Stimulated activated CD4-positive, alpha-beta T cell treated with anti-CD3 and anti-CD28 coated beads, Interleukin-12 subunit alpha, Interleukin-12 subunit beta, amount 100 ng/mL, for 48 hours (primary cell): Measurements from ENCODE around the gene SEC14L6.
"Not testable (repeated sequence)": the region's sequence is repeated elsewhere in the genome, so short reads cannot be mapped to it uniquely, and the experiment has no call there.

Source experiments
- DNase-seq, 3 donors: peaks; one replicate each; pipeline ENCODE4 v3.0.0-alpha.2; 2020; ENCODE audit warnings: low read depth in 2 of 3, low spot score in 1 of 3

SEC14L6 gene

DNA sequence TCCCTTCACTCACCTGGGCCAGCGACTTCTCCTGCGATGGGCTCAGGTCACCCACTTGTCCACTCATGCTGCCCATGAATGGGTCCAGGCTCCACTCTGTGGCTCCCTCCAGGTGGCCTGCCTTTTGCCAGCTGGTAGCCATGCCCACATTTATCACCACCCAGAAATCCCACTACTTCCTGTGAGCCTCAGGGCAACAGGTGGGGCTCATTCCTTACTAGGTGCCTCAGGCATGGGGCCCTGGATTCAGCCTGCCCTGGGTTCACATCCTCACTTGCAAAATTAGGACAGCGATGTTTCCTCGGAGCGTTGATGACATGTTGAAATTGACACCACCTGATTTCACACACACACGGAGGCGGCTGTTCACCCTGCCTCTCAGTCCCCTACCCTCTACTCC, at the start of gene SEC14L6:
TSS of gene SEC14L6 (minus strand) at position 126 of the 400 bp plus-strand sequence. CDS start at position 67, 59 bp downstream.
- DNase-seq: no peak

- no peak for DNase-seq
These were observed 49.7 kb upstream of the SEC14L6 start for GRCh38 chr22:30596199-30596598.

DNA sequence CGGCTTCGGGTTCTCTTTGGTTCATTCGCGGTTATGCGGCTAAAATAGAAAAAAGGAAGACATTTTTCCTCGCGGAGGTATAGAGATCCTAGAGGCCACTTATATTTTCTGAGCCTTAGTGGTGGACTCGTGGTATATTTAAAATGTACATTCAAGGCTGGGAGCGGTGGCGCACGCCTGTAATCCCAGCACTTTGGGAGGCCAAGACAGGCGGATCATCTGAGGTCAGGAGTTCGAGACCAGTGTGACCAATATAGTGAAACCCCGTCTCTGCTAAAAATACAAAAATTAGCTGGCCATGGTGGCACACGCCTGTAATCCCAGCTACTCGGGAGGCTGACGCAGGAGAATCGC, 45.8 kb upstream of the SEC14L6 start:
- not testable (repeated sequence) for DNase-seq

- DNase-seq: peak; percentile 90 to 94 (median 90)
These were observed 45.2 kb upstream of the SEC14L6 start, which contains the start of gene PES1 for GRCh38 chr22:30591588-30592359. TSS of gene PES1 (minus strand) at chr22:30591910. CDS start at chr22:30591833, 77 bp downstream.

DNA sequence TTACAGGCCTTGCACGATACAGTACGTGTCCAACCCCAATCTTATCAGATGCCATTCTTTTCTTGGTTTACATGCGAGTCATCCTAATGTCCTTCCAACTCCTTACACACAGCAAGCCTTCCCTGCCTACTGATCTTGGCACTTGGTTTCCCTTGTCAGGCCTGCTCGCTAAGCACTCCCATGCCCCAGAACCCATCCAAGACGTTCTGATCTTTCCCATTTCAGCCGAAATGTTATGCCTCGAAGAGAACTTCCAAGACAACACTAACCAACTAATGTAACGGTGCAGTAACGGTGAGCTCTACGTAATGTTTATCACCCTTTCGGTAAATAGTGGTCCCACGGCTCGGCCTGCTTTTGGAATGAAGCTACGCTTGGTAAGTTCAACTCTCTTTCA, 44.6 kb upstream of the SEC14L6 start:
- no peak for DNase-seq

DNA sequence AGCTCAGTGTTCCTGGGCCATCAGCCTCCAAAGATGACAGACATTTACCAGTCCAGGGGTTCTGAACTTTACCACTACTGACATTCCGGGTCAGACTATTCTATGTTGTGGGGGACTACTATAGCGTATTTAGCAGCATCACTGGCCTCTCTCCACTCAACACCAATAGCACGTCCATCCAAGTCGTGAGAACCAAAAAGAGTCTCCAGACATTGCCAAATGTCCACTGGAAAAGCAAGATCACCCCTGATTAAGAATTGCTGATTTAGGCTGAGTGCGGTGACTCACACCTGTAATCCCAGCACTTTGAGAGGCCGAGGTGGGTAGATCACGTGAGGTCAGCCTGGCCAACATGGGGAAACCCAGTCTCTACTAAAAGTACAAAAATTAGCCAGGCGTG, 39.9 kb upstream of the SEC14L6 start:
- no peak for DNase-seq

- DNase-seq: no peak
These were observed 37.9 kb upstream of the SEC14L6 start for GRCh38 chr22:30584441-30584840.

- no peak for DNase-seq
These were observed 36.4 kb upstream of the SEC14L6 start for GRCh38 chr22:30582788-30583545.

- no peak for DNase-seq
These were observed 35.5 kb upstream of the SEC14L6 start for GRCh38 chr22:30582051-30582450.

DNA sequence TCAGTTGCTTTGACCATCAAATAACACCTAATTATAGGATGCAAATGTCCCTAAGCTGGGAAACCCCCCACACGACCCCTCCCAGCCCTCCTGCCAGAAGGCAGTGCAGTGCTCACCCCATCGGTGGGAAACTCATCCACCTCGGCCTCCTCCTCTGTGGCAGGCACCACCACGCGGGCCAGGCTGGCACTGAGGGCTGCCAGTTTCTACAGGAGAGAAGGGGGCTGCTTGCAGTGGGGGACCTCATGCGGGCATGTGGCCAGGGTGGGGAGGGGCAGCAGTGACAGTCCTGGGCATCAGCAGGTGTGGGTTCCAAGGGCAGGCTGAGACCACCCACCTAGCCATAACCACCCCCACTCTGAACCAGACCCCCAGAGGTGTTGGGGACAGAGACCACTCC, 34.4 kb upstream of the SEC14L6 start:
- DNase-seq: no peak

GRCh38 chr22:30578481-30578880, 31.9 kb upstream of the SEC14L6 start:
- no peak for DNase-seq

DNA sequence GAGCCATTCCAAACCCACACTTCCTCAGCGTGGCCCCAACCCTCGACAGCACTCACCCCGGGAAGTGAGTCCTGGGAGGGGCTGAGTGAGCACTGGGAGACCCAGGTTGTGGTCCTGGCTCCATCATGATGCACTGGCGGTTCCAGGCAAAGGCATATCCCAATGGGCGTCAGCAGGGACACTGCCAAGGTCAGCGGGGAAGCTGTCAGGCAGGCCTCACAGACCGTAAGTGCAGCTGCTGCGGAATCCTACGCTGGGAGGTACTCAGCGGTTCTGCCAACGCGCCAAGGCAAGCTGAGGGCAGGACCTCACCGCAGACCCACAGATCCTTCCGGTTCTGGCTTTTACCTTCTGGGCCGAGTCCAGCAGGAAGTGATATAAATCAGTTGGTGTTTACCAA, 29.3 kb upstream of the SEC14L6 start:
- DNase-seq: no peak

- DNase-seq: no peak
These were observed 28.6 kb upstream of the SEC14L6 start for GRCh38 chr22:30574997-30575671.

DNA sequence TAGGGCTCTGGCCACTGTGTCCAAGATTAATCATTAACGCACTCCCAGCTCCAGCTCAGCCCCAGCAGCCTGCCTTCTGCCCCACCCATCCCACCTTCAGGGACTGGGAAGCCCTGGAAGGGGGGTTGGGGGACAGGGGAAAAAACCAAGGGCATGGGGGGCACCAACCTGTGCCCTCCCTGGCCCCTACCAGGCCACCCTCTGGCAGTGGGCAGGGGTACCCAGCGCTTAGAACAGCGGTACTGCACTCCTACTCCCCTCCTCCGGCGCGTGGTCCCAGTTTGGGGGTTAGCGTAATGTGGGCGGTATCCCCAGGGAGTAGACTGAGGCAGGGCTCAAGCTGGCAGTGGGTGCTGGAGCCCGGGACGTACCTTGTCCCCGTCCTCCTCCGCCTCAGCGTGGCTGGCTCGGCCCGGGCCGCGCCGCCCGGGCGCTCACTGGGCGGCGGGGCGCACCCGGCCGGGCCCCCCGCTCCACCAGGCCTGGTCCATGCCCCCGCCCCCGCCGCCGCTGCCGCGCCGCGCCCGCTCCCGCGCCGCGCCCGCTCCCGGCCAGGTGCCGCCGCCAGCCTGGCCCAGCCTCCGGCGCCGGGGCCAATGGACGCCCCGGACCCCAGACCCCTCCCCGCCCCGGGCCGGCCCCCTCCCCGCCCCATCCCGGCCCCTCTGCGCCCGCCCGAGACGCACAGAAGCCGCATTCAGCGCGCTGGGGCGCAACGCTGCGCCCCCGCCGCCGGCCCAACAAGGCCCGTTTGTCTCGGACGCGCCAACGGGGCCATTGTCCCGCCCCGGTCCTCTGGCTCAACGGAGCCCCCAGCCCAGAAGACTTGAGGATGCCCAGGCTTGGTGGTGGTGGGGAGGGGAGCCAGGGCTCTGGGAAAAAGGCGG, 27.8 kb upstream of the SEC14L6 start, which contains the start of gene GAL3ST1:
TSS of gene GAL3ST1 (minus strand) at position 571 of the 887 bp plus-strand sequence. CDS start 17,273 bp downstream, outside the sequence.
- no peak for DNase-seq

- DNase-seq: no peak
These were observed 27.1 kb upstream of the SEC14L6 start for GRCh38 chr22:30573594-30574094.

GRCh38 chr22:30572840-30573593, 26.5 kb upstream of the SEC14L6 start:
- no peak for DNase-seq

- no peak for DNase-seq
These were observed 25.7 kb upstream of the SEC14L6 start for GRCh38 chr22:30572210-30572609.

DNA sequence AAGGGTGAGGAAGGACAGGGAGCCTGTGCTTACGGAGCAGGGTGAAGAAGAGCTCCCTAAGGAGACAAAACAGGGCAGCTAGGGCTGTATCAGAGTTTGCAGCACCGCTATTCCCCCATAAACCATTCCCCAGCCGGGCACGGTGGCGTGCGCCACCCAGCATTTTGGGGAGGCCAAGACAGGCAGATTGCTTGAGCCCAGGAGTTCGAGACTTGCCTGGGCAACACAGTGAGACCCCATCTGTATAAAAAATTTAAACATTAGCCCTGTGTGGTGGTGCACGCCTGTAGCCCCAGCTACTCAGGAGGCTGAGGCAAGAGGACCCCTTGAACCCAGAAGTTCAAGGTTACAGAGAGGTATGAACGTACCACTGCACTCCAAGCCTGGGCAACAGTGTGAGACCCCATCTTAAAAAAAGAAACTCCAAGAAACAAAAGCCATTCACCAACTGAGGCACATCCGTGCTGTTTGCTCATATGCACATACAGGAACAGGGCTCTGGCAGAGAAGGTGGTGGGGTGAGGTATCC, 23.2 kb upstream of the SEC14L6 start:
- no peak for DNase-seq

DNA sequence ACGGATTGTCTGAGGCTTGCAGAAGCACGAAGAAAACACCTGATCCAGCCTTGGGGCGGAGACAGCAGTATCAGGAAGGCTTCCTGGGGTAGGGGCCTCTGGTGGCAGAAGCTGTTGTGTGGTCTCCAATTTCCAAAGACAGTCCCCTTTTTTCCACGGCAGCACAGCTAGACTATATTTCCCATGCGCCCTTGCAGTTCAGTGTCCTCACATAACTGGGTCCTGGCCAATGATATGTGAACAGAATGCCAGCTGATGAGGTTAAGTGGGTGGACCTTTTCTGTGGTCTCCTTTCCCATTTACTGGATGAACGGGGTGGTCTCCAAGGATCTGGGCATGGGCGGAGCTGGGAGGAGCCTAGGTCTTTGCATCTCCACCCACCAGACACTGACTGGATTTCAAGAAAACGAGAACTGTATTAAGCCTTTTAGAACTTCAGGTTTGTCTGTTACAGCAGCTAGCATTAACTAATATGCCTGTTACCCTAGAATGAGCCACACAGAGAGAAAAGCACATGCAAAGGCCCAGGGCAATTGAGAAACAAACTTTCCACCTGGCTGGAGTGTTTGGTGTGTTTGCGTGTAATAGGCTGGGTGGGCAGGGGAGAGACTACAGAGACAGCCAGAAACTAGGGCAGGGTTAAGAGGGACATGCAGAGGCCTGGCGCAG, 21.7 kb upstream of the SEC14L6 start:
- no peak for DNase-seq
